HepG2 (cell line): ENCODE data around the gene SLC38A2. TPM values are rescaled to one million over a fixed set of nuclear protein-coding genes. Genes with fewer than 3 reads are reported as not detected.

Source experiments
- CBX1 ChIP-seq: IDR thresholded peaks from one replicate; pipeline ENCODE4 v1.6.1; 2016; ENCODE audit warnings: antibody characterized with exemption, low read depth
- DMTF1 ChIP-seq: sonication (generic); formaldehyde crosslinking; IDR thresholded peaks from 2 replicates; pipeline ENCODE4 v1.4.0; 2020; ENCODE audit warnings: mild to moderate bottlenecking, missing genetic modification reagents
- MXD3 ChIP-seq: IDR thresholded peaks from 2 replicates; pipeline ENCODE4 v1.6.1; 2016; ENCODE audit warnings: mild to moderate bottlenecking, missing biosample characterization, missing genetic modification reagents
- NCOA2 ChIP-seq: sonication (generic); formaldehyde crosslinking; IDR thresholded peaks from 2 replicates; pipeline ENCODE4 v1.8.0; 2022; ENCODE audit warnings: inconsistent platforms
- RBM39 ChIP-seq: fragments of 200-400 bp; formaldehyde crosslinking; IDR thresholded peaks from one replicate; pipeline ENCODE4 v1.6.1; 2018; ENCODE audit warnings: antibody characterized with exemption, mild to moderate bottlenecking, low read depth, low read length; ENCODE audit not compliant: poor library complexity, severe bottlenecking
- TFE3 ChIP-seq: IDR thresholded peaks from 2 replicates; pipeline ENCODE4 v1.6.1; 2016
- ZNF143 ChIP-seq: sonication (generic); formaldehyde crosslinking; IDR thresholded peaks from 2 replicates; pipeline ENCODE4 v1.4.0; 2020; ENCODE audit warnings: missing genetic modification reagents
- ZNF18 ChIP-seq: sonication (generic); formaldehyde crosslinking; IDR thresholded peaks from 2 replicates; pipeline ENCODE4 v1.8.0; 2022; ENCODE audit warnings: mild to moderate bottlenecking, missing genetic modification reagents; ENCODE audit not compliant: insufficient replicate concordance
- ZNF225 ChIP-seq: sonication (generic); formaldehyde crosslinking; IDR thresholded peaks from 2 replicates; pipeline ENCODE4 v1.4.0; 2020; ENCODE audit warnings: mild to moderate bottlenecking, missing genetic modification reagents
- ZNF234 ChIP-seq: sonication (generic); formaldehyde crosslinking; conservative IDR thresholded peaks from 2 replicates; pipeline ENCODE4 v1.5.1; 2020; ENCODE audit warnings: mild to moderate bottlenecking, missing genetic modification reagents
- ZNF256 ChIP-seq: sonication (generic); formaldehyde crosslinking; conservative IDR thresholded peaks from 2 replicates; pipeline ENCODE4 v1.4.0; 2020; ENCODE audit warnings: missing genetic modification reagents
- ZNF33B ChIP-seq: sonication (generic); formaldehyde crosslinking; IDR thresholded peaks from 2 replicates; pipeline ENCODE4 v1.5.1; 2020; ENCODE audit warnings: mild to moderate bottlenecking, missing genetic modification reagents
- ZNF343 ChIP-seq: sonication (generic); formaldehyde crosslinking; IDR thresholded peaks from 2 replicates; pipeline ENCODE4 v1.4.0; 2020; ENCODE audit warnings: mild to moderate bottlenecking, missing genetic modification reagents
- ZNF547 ChIP-seq: sonication (generic); formaldehyde crosslinking; IDR thresholded peaks from 2 replicates; pipeline ENCODE4 v1.5.1; 2020; ENCODE audit warnings: mild to moderate bottlenecking, missing genetic modification reagents
- ZNF616 ChIP-seq: sonication (generic); formaldehyde crosslinking; IDR thresholded peaks from 2 replicates; pipeline ENCODE4 v1.5.0; 2020; ENCODE audit warnings: low read depth, mild to moderate bottlenecking, missing genetic modification reagents
- ZNF670 ChIP-seq: sonication (generic); formaldehyde crosslinking; IDR thresholded peaks from 2 replicates; pipeline ENCODE4 v1.8.0; 2022; ENCODE audit warnings: mild to moderate bottlenecking, missing genetic modification reagents, borderline replicate concordance
- ZNF687 ChIP-seq: sonication (generic); formaldehyde crosslinking; IDR thresholded peaks from 2 replicates; pipeline ENCODE4 v1.5.1; 2020; ENCODE audit warnings: mild to moderate bottlenecking, missing genetic modification reagents, moderate library complexity
- ZNF878 ChIP-seq: sonication (generic); formaldehyde crosslinking; IDR thresholded peaks from 2 replicates; pipeline ENCODE4 v1.8.1; 2023; ENCODE audit warnings: mild to moderate bottlenecking, missing genetic modification reagents, moderate library complexity
- ZSCAN9 ChIP-seq: IDR thresholded peaks from 2 replicates; pipeline ENCODE4 v1.6.1; 2016; ENCODE audit warnings: borderline replicate concordance
- polyA plus RNA-seq, 8 experiments: library from polyadenylated mRNA; depleted of rRNA in 3 of 8; stranded (reverse) in 7 of 8; unstranded in 1 of 8; fragments of >200 nt; fragmentation: Illumina TruSeq in 4 of 8; extraction: Trizol in 4 of 8; gene quantifications; 2 replicates each; pipeline versions ENCODE4 v1.2.1 to v1.2.3, GENCODE V29; 2011 to 2016; ENCODE audit warnings: low read depth in 4 of 8, missing spikeins in 1 of 8, mixed read lengths in 1 of 8; ENCODE audit not compliant: insufficient read depth in 1 of 8
- total RNA-seq, 5 experiments: library from RNA; depleted of rRNA; stranded (reverse); fragments of >200 nt; fragmentation: Illumina TruSeq; extraction: Trizol; gene quantifications; 2 replicates each; pipeline ENCODE4 v1.2.3, GENCODE V29; 2016; ENCODE audit warnings: low read depth in 1 of 5

Gene SLC38A2
- total and polyA plus RNA-seq, 2 of the 13 experiments (the other 11 are each of a cell fraction or from before 2014, with no cell fraction given) = 368 to 880 TPM

- TF ChIP-seq ZNF687 (peak; percentile 67), CBX1 (peak; percentile 98), MXD3 (CRISPR knock-in tag) (peak; percentile 95; the same call in 1 of the 2 replicates), ZNF143 (CRISPR knock-in tag) (peak; percentile 61; the same call in 1 of the 2 replicates), ZNF256 (CRISPR knock-in tag) (peak; percentile 73; the same call in 1 of the 2 replicates), RBM39 (peak; percentile 62), ZNF33B (CRISPR knock-in tag) (peak; percentile 89; the same call in 1 of the 2 replicates), TFE3 (CRISPR knock-in tag) (peak; percentile 82), DMTF1 (CRISPR knock-in tag) (no peak), ZNF878 (CRISPR knock-in tag) (peak; percentile 48; the same call in 1 of the 2 replicates), ZSCAN9 (CRISPR knock-in tag) (peak; percentile 97), ZNF670 (CRISPR knock-in tag) (0 out of 2 replicates have a peak, but pooled peaks have one; percentile 56), ZNF225 (CRISPR knock-in tag) (peak; percentile 94), ZNF234 (CRISPR knock-in tag) (no peak), ZNF18 (peak; percentile 76), ZNF343 (peak; percentile 78; the same call in 1 of the 2 replicates), ZNF547 (peak; percentile 71; the same call in 1 of the 2 replicates), ZNF616 (peak; percentile 93), NCOA2 (peak; percentile 80; the same call in 1 of the 2 replicates)
Observed at GRCh38 chr12:46372544-46373300, at the start of gene SLC38A2 (continued).
